B cell (primary cell): ENCODE results near the gene HDAC9. TPM values are rescaled to one million over a fixed set of nuclear protein-coding genes. Genes with fewer than 3 reads are reported as not detected.

Experiments
- ATAC-seq: fragments of 200-7000 bp; cut with Tn5 transposase; one replicate; pipeline ENCODE4 v1.10.0; 2021; ENCODE audit warnings: low read depth, mild to moderate bottlenecking, moderate number of reproducible peaks, moderate library complexity
- CTCF ChIA-PET: fragments of 350-600 bp; sonication (Branson Sonifier 250); formaldehyde crosslinking; loops from one replicate; lab custom pipeline; 2021; ENCODE audit warnings: antibody characterized with exemption, inconsistent platforms; lab: Charles Lee
- POLR2A ChIA-PET: fragments of 350-600 bp; sonication (Branson Sonifier 250); formaldehyde crosslinking; loops from one replicate; lab custom pipeline; 2021; ENCODE audit warnings: antibody characterized with exemption; lab: Charles Lee
- DNase-seq: peaks from one replicate; pipeline ENCODE4 v3.0.0; 2013
- H2AFZ ChIP-seq: 2 replicates; pipeline ENCODE4 v1.6.1; 2012; ENCODE audit warnings: mild to moderate bottlenecking, low read depth, low read length; ENCODE audit not compliant: insufficient read depth, poor library complexity, severe bottlenecking
- H3K27ac ChIP-seq, 2 donors: 1 replicate in 1 of 2; 2 replicates in 1 of 2; pipeline ENCODE4 v1.5.1; 2012 to 2013; ENCODE audit warnings: low read length in 2 of 2, mild to moderate bottlenecking in 2 of 2, moderate library complexity in 1 of 2
- H3K27me3 ChIP-seq, 4 experiments: fragments of 200-600 bp in 1 of 4; sonication (generic) in 1 of 4; replicated peaks in 1 of 4; 1 replicate in 2 of 4; 2 replicates in 2 of 4; pipeline versions ENCODE4 v1.6.1 to v1.7.0; 2013 to 2016; ENCODE audit warnings: low read length in 3 of 4, mild to moderate bottlenecking in 2 of 4, mixed read lengths in 1 of 4, moderate library complexity in 1 of 4; ENCODE audit not compliant: insufficient read depth in 4 of 4, control insufficient read depth in 3 of 4; ENCODE audit errors: control extremely low read depth in 1 of 4
- H3K36me3 ChIP-seq, 2 experiments: replicated peaks in 1 of 2; 1 replicate in 1 of 2; 2 replicates in 1 of 2; pipeline versions ENCODE4 v1.6.1 to v1.7.1; 2013; ENCODE audit warnings: low read length in 1 of 2; ENCODE audit not compliant: insufficient read depth in 2 of 2, control insufficient read depth in 1 of 2; ENCODE audit errors: control extremely low read depth in 1 of 2, extremely low read depth in 1 of 2
- H3K4me1 ChIP-seq, 2 donors: fragments of 200-600 bp in 1 of 2; sonication (generic) in 1 of 2; 1 replicate in 1 of 2; 2 replicates in 1 of 2; pipeline versions ENCODE4 v1.5.1 to v1.6.1; 2013 to 2017; ENCODE audit warnings: low read length in 2 of 2; ENCODE audit not compliant: control insufficient read depth in 2 of 2, insufficient read depth in 2 of 2
- H3K4me2 ChIP-seq: replicated peaks from 2 replicates; pipeline ENCODE3; 2012; ENCODE audit warnings: mild to moderate bottlenecking, low read depth, low read length; ENCODE audit not compliant: poor library complexity, severe bottlenecking
- H3K4me3 ChIP-seq, 5 experiments: fragments of 200-600 bp in 1 of 5; sonication (generic) in 1 of 5; 1 replicate in 3 of 5; 2 replicates in 2 of 5; pipeline versions ENCODE4 v1.5.1 to v1.7.0; 2011 to 2016; ENCODE audit warnings: low read length in 4 of 5, mild to moderate bottlenecking in 4 of 5, low read depth in 2 of 5, control low read depth in 1 of 5, moderate library complexity in 1 of 5; ENCODE audit not compliant: insufficient read depth in 1 of 5; ENCODE audit errors: control extremely low read depth in 1 of 5, extremely low read depth in 1 of 5
- H3K79me2 ChIP-seq: fragments of 200-600 bp; sonication (generic); one replicate; pipeline ENCODE4 v1.6.0; 2016; ENCODE audit warnings: low read length; ENCODE audit not compliant: control insufficient read depth, insufficient read depth
- H3K9ac ChIP-seq: fragments of 200-600 bp; sonication (generic); 2 replicates; pipeline ENCODE4 v1.6.1; 2017; ENCODE audit warnings: mild to moderate bottlenecking, low read length, moderate library complexity
- H3K9me3 ChIP-seq, 3 donors: one replicate each; pipeline versions ENCODE4 v1.6.1 to v1.7.1; 2013; ENCODE audit warnings: low read length in 2 of 3; ENCODE audit not compliant: control insufficient read depth in 2 of 3, insufficient read depth in 1 of 3; ENCODE audit errors: control extremely low read depth in 1 of 3
- H4K20me1 ChIP-seq: 2 replicates; pipeline ENCODE4 v1.6.0; 2012; ENCODE audit warnings: mild to moderate bottlenecking, low read length; ENCODE audit not compliant: insufficient read depth, control insufficient read depth, poor library complexity, severe bottlenecking
- H3K27ac Mint-ChIP-seq: one replicate; pipeline ENCODE4 v1.8.0; 2021; ENCODE audit warnings: mixed read lengths
- H3K27me3 Mint-ChIP-seq: one replicate; pipeline ENCODE4 v1.8.0; 2021; ENCODE audit warnings: mixed read lengths
- H3K4me1 Mint-ChIP-seq: one replicate; pipeline ENCODE4 v1.8.0; 2021; ENCODE audit warnings: mixed read lengths
- H3K4me3 Mint-ChIP-seq: one replicate; pipeline ENCODE4 v1.8.0; 2021; ENCODE audit warnings: mixed read lengths
- H3K9me3 Mint-ChIP-seq: one replicate; pipeline ENCODE4 v1.8.0; 2022; ENCODE audit warnings: mixed read lengths; ENCODE audit not compliant: insufficient read depth
- CTCF ChIP-seq: fragments of 200-600 bp; IDR thresholded peaks from one replicate; pipeline ENCODE4 v1.8.0; 2022; ENCODE audit warnings: antibody characterized with exemption, mild to moderate bottlenecking
- EZH2 ChIP-seq: IDR thresholded peaks from 2 replicates; pipeline ENCODE4 v1.6.1; 2012; ENCODE audit warnings: borderline replicate concordance, low read depth, mild to moderate bottlenecking, moderate library complexity, low read length; ENCODE audit not compliant: insufficient read depth, poor library complexity, severe bottlenecking
- WGBS: methylation state at CpG from one replicate; pipeline ENCODE4 v1.1.5; 2013; ENCODE audit warnings: missing lambda C conversion rate; ENCODE audit not compliant: insufficient coverage; 5-methylcytosine and 5-hydroxymethylcytosine counted together
- intact Hi-C: fragments of 100-400 bp; cut with micrococcal nuclease; formaldehyde crosslinking; loops from one replicate; pipeline ENCODE4 v1.10.0; 2022
- polyA plus RNA-seq: library from polyadenylated mRNA; depleted of rRNA; stranded (reverse); fragments of >200 nt; gene quantifications from 2 replicates; pipeline ENCODE4 v1.2.3, GENCODE V29; 2012
- total RNA-seq, 2 donors: library from RNA; stranded (reverse); fragments of 120-200 nt in 1 of 2; gene quantifications; 1 replicate in 1 of 2; 2 replicates in 1 of 2; pipeline versions ENCODE4 v1.2.3 to v1.2.4, GENCODE V29; 2013 to 2022

The HDAC9 gene
- total and polyA plus RNA-seq, 2 donors (not counting 1 experiment from before 2014, with no cell fraction given) = 49.1 to 64.8 TPM

- H3K4me3 ChIP-seq = no peak overlapping the region
- no peaks in the 10 kb centered on the region for H3K36me3 ChIP-seq
- no peaks in the 10 kb centered on the region for H3K79me2 ChIP-seq
- no peak overlapping the region for H3K9ac ChIP-seq
- H3K27ac ChIP-seq = no peak overlapping the region
- H3K4me3 Mint-ChIP-seq = no peak overlapping the region
- TF ChIP-seq EZH2 = no peak
- TF ChIP-seq CTCF = no peak
- no peaks in the 10 kb centered on the region for H4K20me1 ChIP-seq
- intact Hi-C loops = no loop called here
- H3K9me3 ChIP-seq = no peaks in the 10 kb centered on the region
- ChIA-PET CTCF (interaction anchor here (1.2 to 1.9 kb wide), 2 partner anchors 32 to 346 kb away, joined by 3 to 5 read pairs; no protein-coding TSS in a partner anchor), POLR2A (no interaction called here)
- H3K4me1 ChIP-seq = no peaks in the 10 kb centered on the region
- no peak overlapping the region for H3K27ac Mint-ChIP-seq
- no peaks in the 10 kb centered on the region for H3K9me3 Mint-ChIP-seq
- WGBS = no CpG with 5 or more reads among the region's 6 CpGs
- H3K4me1 Mint-ChIP-seq = no peaks in the 10 kb centered on the region
- no peak overlapping the region for H3K4me2 ChIP-seq
- no peak overlapping the region for H2AFZ ChIP-seq
- DNase-seq = no peak
- H3K27me3 ChIP-seq = no peaks in the 10 kb centered on the region
- H3K27me3 Mint-ChIP-seq = no peaks in the 10 kb centered on the region
- ATAC-seq = no peak
Measured at GRCh38 chr7:18698258-18698734, 202.7 kb downstream of the HDAC9 start.

DNA sequence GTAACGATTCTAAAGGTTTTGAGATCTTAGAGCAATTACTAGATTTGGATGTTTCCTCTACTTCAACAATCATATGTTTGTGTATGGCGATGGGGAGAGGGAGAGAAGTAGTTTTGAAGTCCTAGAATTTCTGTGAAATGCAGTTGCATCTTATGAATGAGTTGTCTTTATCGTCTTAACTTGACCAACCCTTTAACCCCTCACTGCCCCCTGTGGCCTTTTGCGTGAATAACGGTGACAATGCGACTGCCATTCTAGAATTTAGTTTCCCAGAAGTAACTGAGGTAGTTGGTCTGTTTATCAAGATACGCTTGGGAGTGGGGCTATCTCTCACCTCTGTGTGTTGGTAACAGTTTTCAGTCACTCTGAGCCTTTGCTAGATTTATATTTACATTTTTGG lies 204.6 kb downstream of the HDAC9 start:
- no peak overlapping the region for H3K4me2 ChIP-seq
- no peak overlapping the region for H3K4me3 ChIP-seq
- H3K27me3 ChIP-seq = no peaks in the 10 kb centered on the region
- ChIA-PET CTCF (no interaction called here), POLR2A (no interaction called here)
- no peak overlapping the region for H3K9ac ChIP-seq
- no peaks in the 10 kb centered on the region for H3K36me3 ChIP-seq
- H3K27ac ChIP-seq = no peak overlapping the region
- DNase-seq (no peak), ATAC-seq (no peak)
- H3K4me3 Mint-ChIP-seq = no peak overlapping the region
- H3K27me3 Mint-ChIP-seq = no peaks in the 10 kb centered on the region
- no peak overlapping the region for H3K27ac Mint-ChIP-seq
- no peaks in the 10 kb centered on the region for H3K4me1 Mint-ChIP-seq
- H4K20me1 ChIP-seq = no peaks in the 10 kb centered on the region
- WGBS = 100% methylated on average over 1 of the region's 7 CpGs
- H2AFZ ChIP-seq = no peak overlapping the region
- TF ChIP-seq CTCF (no peak), EZH2 (no peak)
- no peaks in the 10 kb centered on the region for H3K9me3 Mint-ChIP-seq
- H3K4me1 ChIP-seq = no peaks in the 10 kb centered on the region
- H3K9me3 ChIP-seq = no peaks in the 10 kb centered on the region
- intact Hi-C loops = no loop called here
- no peaks in the 10 kb centered on the region for H3K79me2 ChIP-seq
